PC-9 (cell line): ENCODE measurements around the gene VPS16. TPM values are rescaled to one million over a fixed set of nuclear protein-coding genes. Genes with fewer than 3 reads are reported as not detected.

Source experiments
- BruUV-seq: library from RNA; stranded (reverse); fragments of 400-500 nt; replicated peaks from 2 replicates; lab custom pipeline; 2021; lab: Mats Ljungman, UMichigan
- CTCF ChIA-PET: fragments of 300-600 bp; sonication (Branson Sonifier 250); formaldehyde crosslinking; loops from one replicate; lab custom pipeline; 2022; ENCODE audit warnings: antibody characterized with exemption; lab: Charles Lee
- POLR2A ChIA-PET: fragments of 300-600 bp; sonication (Branson Sonifier 250); formaldehyde crosslinking; loops from one replicate; lab custom pipeline; 2022; ENCODE audit warnings: antibody characterized with exemption; ENCODE audit not compliant: unreplicated experiment; lab: Charles Lee
- DNase-seq, 2 experiments: peaks; one replicate each; pipeline versions ENCODE4 v3.0.0 to v3.0.0-alpha.2; 2015 to 2022; ENCODE audit warnings: mixed read lengths in 1 of 2
- H2AFZ ChIP-seq: fragments of 200-600 bp; sonication (generic); 2 replicates; pipeline ENCODE4 v1.8.1; 2017; ENCODE audit warnings: antibody characterized with exemption
- H3F3A ChIP-seq: fragments of 200-600 bp; sonication (generic); 2 replicates; pipeline ENCODE4 v1.8.1; 2017; ENCODE audit warnings: antibody characterized with exemption, mild to moderate bottlenecking, low read depth; ENCODE audit not compliant: insufficient read depth
- H3K27ac ChIP-seq: fragments of 200-600 bp; sonication (generic); 2 replicates; pipeline ENCODE4 v1.6.1; 2016; ENCODE audit warnings: mixed run types
- H3K27me3 ChIP-seq: fragments of 200-600 bp; sonication (generic); 2 replicates; pipeline ENCODE4 v1.6.1; 2016; ENCODE audit warnings: low read depth, mixed run types; ENCODE audit not compliant: insufficient read depth
- H3K36me3 ChIP-seq: fragments of 200-600 bp; sonication (generic); 2 replicates; pipeline ENCODE4 v1.6.1; 2016; ENCODE audit warnings: low read depth, mixed run types
- H3K4me1 ChIP-seq: fragments of 200-600 bp; sonication (generic); replicated peaks from 2 replicates; pipeline ENCODE4 v1.6.1; 2016; ENCODE audit warnings: mixed run types; ENCODE audit not compliant: insufficient read depth
- H3K4me2 ChIP-seq: fragments of 200-600 bp; sonication (generic); 2 replicates; pipeline ENCODE4 v1.6.1; 2017; ENCODE audit warnings: mixed run types
- H3K4me3 ChIP-seq: fragments of 200-600 bp; sonication (generic); 2 replicates; pipeline ENCODE4 v1.6.1; 2016; ENCODE audit warnings: mixed run types
- H3K79me2 ChIP-seq: fragments of 200-600 bp; sonication (generic); 2 replicates; pipeline ENCODE4 v1.6.1; 2017; ENCODE audit warnings: low read depth, mixed run types
- H3K9me2 ChIP-seq: fragments of 200-600 bp; sonication (generic); 2 replicates; pipeline ENCODE4 v1.8.1; 2017; ENCODE audit warnings: mild to moderate bottlenecking; ENCODE audit not compliant: insufficient read depth
- H3K9me3 ChIP-seq: fragments of 200-600 bp; sonication (generic); 2 replicates; pipeline ENCODE4 v1.8.1; 2016; ENCODE audit warnings: low read depth; ENCODE audit not compliant: insufficient read depth
- H4K20me1 ChIP-seq: fragments of 200-600 bp; sonication (generic); 2 replicates; pipeline ENCODE4 v1.8.1; 2017; ENCODE audit not compliant: insufficient read depth
- EZH2 ChIP-seq: fragments of 200-600 bp; sonication (generic); IDR thresholded peaks from 2 replicates; pipeline ENCODE4 v1.8.0; 2017; ENCODE audit warnings: antibody characterized with exemption, low read depth
- intact Hi-C: fragments of 100-400 bp; cut with micrococcal nuclease; formaldehyde crosslinking; loops from one replicate; pipeline ENCODE4 v1.10.0; 2022; ENCODE audit not compliant: unreplicated experiment
- total RNA-seq: library from RNA; stranded (reverse); gene quantifications from 2 replicates; pipeline ENCODE4 v1.2.3, GENCODE V29; 2021
- TF ChIP-seq, protein P1 (sequence below): fragments of 200-600 bp; sonication (generic); conservative IDR thresholded peaks from 2 replicates; pipeline ENCODE4 v1.6.1; 2017; ENCODE audit warnings: mixed run types, antibody characterized with exemption, mild to moderate bottlenecking, moderate library complexity

The VPS16 gene
- total RNA-seq, 1 experiment from 2014 or later: 31.9 TPM

DNA sequence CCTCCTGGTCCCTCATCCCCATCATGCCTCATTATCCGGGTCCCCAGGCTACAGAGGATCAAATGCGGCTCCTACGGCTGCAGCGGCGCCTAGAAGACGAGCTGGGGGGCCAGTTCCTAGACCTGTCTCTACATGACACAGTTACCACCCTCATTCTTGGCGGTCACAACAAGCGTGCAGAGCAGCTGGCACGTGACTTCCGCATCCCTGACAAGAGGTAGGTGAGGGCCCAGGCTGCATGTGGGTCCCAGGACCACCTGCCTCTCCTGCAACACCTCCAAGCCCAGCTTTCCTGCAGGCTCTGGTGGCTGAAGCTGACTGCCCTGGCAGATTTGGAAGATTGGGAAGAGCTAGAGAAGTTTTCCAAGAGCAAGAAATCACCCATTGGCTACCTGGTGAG is 24.6 kb downstream of the VPS16 start:
- H3K4me3 ChIP-seq: no peak overlapping the region
- no TSS peak for BruUV-seq
- no peaks in the 10 kb centered on the region for H4K20me1 ChIP-seq
- intact Hi-C loops: no loop called here
- TF ChIP-seq EZH2: no peak
- TF ChIP-seq, protein P1, sequence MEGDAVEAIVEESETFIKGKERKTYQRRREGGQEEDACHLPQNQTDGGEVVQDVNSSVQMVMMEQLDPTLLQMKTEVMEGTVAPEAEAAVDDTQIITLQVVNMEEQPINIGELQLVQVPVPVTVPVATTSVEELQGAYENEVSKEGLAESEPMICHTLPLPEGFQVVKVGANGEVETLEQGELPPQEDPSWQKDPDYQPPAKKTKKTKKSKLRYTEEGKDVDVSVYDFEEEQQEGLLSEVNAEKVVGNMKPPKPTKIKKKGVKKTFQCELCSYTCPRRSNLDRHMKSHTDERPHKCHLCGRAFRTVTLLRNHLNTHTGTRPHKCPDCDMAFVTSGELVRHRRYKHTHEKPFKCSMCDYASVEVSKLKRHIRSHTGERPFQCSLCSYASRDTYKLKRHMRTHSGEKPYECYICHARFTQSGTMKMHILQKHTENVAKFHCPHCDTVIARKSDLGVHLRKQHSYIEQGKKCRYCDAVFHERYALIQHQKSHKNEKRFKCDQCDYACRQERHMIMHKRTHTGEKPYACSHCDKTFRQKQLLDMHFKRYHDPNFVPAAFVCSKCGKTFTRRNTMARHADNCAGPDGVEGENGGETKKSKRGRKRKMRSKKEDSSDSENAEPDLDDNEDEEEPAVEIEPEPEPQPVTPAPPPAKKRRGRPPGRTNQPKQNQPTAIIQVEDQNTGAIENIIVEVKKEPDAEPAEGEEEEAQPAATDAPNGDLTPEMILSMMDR: no peak
- H3K4me2 ChIP-seq: no peak overlapping the region
- no peaks in the 10 kb centered on the region; the same call in 1 of the 2 replicates for H3K4me1 ChIP-seq
- H3K27ac ChIP-seq: no peak overlapping the region
- POLR2A ChIA-PET: no interaction called here
- H3K9me3 ChIP-seq: no peaks in the 10 kb centered on the region
- no peaks in the 10 kb centered on the region for H3K27me3 ChIP-seq
- H3F3A ChIP-seq: 0 out of 2 replicates have a peak, but pooled peaks cover 3% of the 10 kb centered on the region
- H3K36me3 ChIP-seq: no peaks in the 10 kb centered on the region
- DNase-seq: no peak
- no peaks in the 10 kb centered on the region for H3K79me2 ChIP-seq
- no peaks in the 10 kb centered on the region for H3K9me2 ChIP-seq
- H2AFZ ChIP-seq: no peak overlapping the region
- CTCF ChIA-PET: no interaction called here

DNA sequence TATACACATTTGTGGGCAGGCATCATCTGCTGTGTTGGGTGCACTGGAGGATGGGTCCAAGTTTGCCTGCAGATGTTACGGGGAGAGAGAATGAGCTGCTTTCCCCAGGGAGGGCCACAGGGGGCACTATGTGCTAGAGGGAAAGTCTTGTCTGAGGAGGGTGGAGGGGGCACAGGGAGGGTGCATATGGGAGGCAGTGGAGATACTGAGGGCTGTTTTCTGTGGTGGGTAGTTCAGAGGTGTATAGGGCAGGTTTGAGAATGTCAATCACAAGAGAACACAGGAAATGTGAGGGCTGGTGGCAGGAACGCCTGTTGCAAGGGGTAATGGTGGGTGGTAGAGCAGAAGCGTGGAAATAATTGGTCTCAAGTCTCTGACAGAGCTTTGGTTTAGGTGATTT is 25.1 kb downstream of the VPS16 start:
- POLR2A ChIA-PET: no interaction called here

DNA sequence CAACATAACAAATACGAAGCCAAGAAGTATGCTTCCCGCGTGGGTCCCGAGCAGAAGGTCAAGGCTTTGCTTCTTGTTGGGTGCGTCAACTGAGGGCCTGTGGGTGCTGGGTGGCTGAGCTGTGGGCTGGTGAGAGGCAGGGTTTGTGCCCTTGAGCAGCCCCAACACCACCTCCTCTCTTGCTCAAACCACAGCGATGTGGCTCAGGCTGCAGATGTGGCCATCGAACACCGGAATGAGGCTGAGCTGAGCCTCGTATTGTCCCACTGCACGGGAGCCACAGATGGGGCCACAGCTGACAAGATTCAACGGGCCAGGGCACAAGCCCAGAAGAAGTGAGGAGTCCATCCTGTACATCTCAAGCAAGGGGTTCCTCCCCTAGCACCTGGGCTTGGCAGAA is 25.7 kb downstream of the VPS16 start:
- BruUV-seq: no TSS peak
- CTCF ChIA-PET: no interaction called here
- Histone ChIP-seq H3K79me2 (no peaks in the 10 kb centered on the region), H3K9me3 (no peaks in the 10 kb centered on the region), H4K20me1 (no peaks in the 10 kb centered on the region), H3K4me3 (no peak overlapping the region), H3F3A (0 out of 2 replicates have a peak, but pooled peaks cover 3% of the 10 kb centered on the region), H3K4me2 (no peak overlapping the region), H3K27ac (no peak overlapping the region), H3K9me2 (no peaks in the 10 kb centered on the region), H3K4me1 (peaks cover 8% of the 10 kb centered on the region; the same call in 1 of the 2 replicates), H3K27me3 (no peaks in the 10 kb centered on the region), H3K36me3 (no peaks in the 10 kb centered on the region), H2AFZ (no peak overlapping the region)
- TF ChIP-seq EZH2: no peak
- TF ChIP-seq, protein P1: no peak
- intact Hi-C loops: no loop called here
- no peak for DNase-seq
- POLR2A ChIA-PET: no interaction called here

More for the DNA sequence above, 25.1 kb downstream of the VPS16 start:
- Histone ChIP-seq H3K9me2 (no peaks in the 10 kb centered on the region), H3F3A (0 out of 2 replicates have a peak, but pooled peaks cover 3% of the 10 kb centered on the region), H3K36me3 (no peaks in the 10 kb centered on the region), H3K9me3 (no peaks in the 10 kb centered on the region), H3K4me1 (peaks cover 5% of the 10 kb centered on the region; the same call in 1 of the 2 replicates), H4K20me1 (no peaks in the 10 kb centered on the region), H3K79me2 (no peaks in the 10 kb centered on the region), H3K27ac (no peak overlapping the region), H3K4me3 (no peak overlapping the region), H3K4me2 (no peak overlapping the region), H2AFZ (no peak overlapping the region), H3K27me3 (no peaks in the 10 kb centered on the region)
- TF ChIP-seq, protein P1: no peak
- TF ChIP-seq EZH2: no peak
- CTCF ChIA-PET: no interaction called here
- DNase-seq: no peak
- BruUV-seq: no TSS peak
- intact Hi-C loops: no loop called here
